H7 (cell line): ENCODE measurements around the gene CXCL14. TPM values are rescaled to one million over a fixed set of nuclear protein-coding genes. Genes with fewer than 3 reads are reported as not detected.
A peak's percentile ranks its signal among the peaks of the same experiment; 100 is the strongest.

Experiments used
- DNase-seq: peaks from one replicate; pipeline ENCODE4 v3.0.0; 2012
- H3K27me3 ChIP-seq: 2 replicates; pipeline ENCODE4 v1.6.0; 2011; ENCODE audit warnings: mild to moderate bottlenecking, low read length; ENCODE audit not compliant: control insufficient read depth, insufficient read depth
- H3K36me3 ChIP-seq: replicated peaks from 2 replicates; pipeline ENCODE4 v1.5.1; 2011; ENCODE audit warnings: low read length; ENCODE audit not compliant: control insufficient read depth, insufficient read depth
- H3K4me3 ChIP-seq: 2 replicates; pipeline ENCODE4 v1.5.1; 2011; ENCODE audit warnings: low read depth, mild to moderate bottlenecking, control low read depth, low read length, moderate library complexity; ENCODE audit not compliant: insufficient read depth
- total RNA-seq: library from RNA; depleted of rRNA; stranded (reverse); fragments of >200 nt; shearing (Covaris generic); gene quantifications from 2 replicates; pipeline ENCODE4 v1.2.3, GENCODE V29; 2014

CXCL14 gene
- total RNA-seq, 1 experiment from 2014 or later: 2.7 TPM

DNA sequence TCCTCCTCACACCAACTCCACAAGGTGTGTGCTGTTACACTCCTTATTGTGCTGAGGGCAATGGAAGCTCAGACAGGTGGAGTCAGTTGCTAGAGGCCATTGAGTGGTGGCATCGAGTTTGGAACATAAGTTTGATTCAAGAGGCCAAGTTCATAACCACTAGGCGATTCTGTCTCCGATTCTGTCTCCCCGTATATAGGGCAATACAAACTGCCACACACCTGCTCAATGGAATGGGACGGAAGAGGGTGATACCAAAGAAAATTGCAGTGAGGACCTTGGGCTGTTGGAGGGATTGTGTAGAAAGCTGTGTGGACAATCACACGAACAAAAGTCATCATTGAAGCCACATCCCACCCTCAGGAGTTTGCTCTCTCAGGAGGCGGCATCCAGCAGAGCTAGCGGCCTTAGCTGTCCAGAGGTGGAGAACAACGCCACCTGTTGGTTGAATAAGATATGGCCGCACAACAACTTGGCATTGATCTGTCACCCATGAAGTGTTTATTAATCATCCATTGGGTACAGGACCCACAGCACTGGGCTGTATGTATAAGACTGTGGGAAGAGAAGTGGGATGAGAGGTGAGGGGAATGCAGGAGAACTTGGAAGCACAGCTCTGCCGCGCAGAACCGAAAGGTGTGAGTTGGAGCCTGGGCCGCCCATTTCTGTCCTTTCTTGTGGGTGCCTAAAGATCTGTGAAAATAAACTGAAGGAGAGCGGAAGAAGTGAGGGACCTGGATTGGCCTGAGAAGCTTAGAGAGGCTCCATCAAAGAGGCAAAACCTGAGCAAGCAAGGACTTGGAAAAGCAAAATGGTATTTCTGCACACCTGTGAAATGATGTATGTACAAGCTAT, 27.0 kb downstream of the CXCL14 start:
- H3K36me3 ChIP-seq: no peaks in the 10 kb centered on the region
- H3K4me3 ChIP-seq: no peak overlapping the region
- peaks cover 49% of the 10 kb centered on the region for H3K27me3 ChIP-seq
- peak; percentile 76 for DNase-seq

DNA sequence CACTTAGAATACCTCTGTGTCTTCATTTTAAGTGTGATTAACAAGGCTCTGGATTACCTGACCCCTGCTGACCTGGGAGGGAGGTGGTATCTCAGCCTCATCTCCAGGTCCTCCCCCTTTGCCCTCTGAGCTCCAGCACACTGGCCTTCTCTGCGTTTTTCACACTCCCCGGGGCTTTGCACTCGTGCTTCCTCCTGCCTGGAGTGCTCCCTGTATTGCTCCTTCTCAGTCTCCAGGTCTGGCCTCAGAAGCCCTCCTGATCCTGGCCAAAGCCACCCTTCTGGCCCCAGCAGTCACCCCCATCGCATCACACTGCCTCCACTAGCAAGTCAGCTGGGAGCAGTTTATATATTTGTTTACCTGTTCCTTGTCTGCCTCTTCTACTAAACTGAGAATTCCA, 29.4 kb downstream of the CXCL14 start:
- Histone ChIP-seq H3K4me3 (no peak overlapping the region), H3K27me3 (peaks cover 72% of the 10 kb centered on the region), H3K36me3 (no peaks in the 10 kb centered on the region)
- no peak for DNase-seq

- H3K36me3 ChIP-seq: no peaks in the 10 kb centered on the region
- H3K27me3 ChIP-seq: peaks cover 89% of the 10 kb centered on the region
- no peak for DNase-seq
- H3K4me3 ChIP-seq: no peak overlapping the region
Measured at GRCh38 chr5:135547590-135548254, 31.1 kb downstream of the CXCL14 start.

DNA sequence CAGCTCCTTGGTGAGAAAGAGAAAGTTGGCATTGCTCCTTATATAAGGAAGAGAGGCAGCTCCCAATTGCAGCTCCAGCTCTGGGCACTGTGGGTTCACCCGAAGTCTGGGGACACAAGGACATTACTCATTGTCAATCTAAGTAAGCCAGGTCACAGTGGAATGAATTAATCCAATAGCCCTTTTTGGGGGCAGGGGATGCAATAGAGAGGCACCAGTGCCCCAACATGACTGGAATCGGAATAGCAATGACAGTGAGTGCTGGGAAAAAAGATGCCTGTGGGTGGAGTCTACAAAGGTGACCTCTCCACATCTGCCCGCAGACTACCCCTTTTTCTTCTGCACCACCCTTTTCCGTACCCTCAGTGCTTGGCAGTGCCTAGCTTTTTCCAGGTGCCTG, 31.9 kb downstream of the CXCL14 start:
- Histone ChIP-seq H3K4me3 (no peak overlapping the region), H3K27me3 (peaks cover 97% of the 10 kb centered on the region), H3K36me3 (no peaks in the 10 kb centered on the region)
- no peak for DNase-seq

GRCh38 chr5:135546101-135546500, 32.7 kb downstream of the CXCL14 start:
- H3K36me3 ChIP-seq: no peaks in the 10 kb centered on the region
- peaks cover 100% of the 10 kb centered on the region for H3K27me3 ChIP-seq
- no peak overlapping the region for H3K4me3 ChIP-seq
- no peak for DNase-seq

DNA sequence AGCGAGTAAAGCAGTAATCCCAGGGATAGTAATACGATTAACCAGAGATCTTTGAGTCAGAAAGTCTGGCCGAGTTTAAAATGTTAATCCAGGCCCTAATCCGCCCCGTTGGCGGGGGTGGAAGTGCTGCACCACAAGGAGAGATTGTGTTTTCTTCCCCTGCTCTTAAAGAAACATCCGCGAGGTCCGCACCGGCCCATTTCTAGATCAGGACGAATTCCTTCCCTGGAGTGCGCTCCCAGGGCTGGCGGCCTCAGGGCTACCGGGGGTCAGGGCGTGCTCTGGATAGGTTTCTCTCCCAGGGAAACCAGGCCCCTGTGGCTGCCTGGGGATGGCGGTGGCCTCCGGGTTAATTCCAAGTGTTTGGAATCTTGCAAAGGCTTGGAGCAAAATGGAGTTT, 33.7 kb downstream of the CXCL14 start:
- Histone ChIP-seq H3K27me3 (peaks cover 100% of the 10 kb centered on the region), H3K4me3 (no peak overlapping the region), H3K36me3 (no peaks in the 10 kb centered on the region)
- DNase-seq: peak; percentile 64

- peak; percentile 86 for DNase-seq
- peak overlapping the region; percentile 10 for H3K4me3 ChIP-seq
- H3K36me3 ChIP-seq: no peaks in the 10 kb centered on the region
- H3K27me3 ChIP-seq: peaks cover 100% of the 10 kb centered on the region
Measured at GRCh38 chr5:135543485-135544304, 35.1 kb downstream of the CXCL14 start.

- Histone ChIP-seq H3K27me3 (peaks cover 100% of the 10 kb centered on the region), H3K4me3 (no peak overlapping the region), H3K36me3 (no peaks in the 10 kb centered on the region)
- DNase-seq: no peak
Measured at GRCh38 chr5:135543001-135543484, 35.7 kb downstream of the CXCL14 start.

DNA sequence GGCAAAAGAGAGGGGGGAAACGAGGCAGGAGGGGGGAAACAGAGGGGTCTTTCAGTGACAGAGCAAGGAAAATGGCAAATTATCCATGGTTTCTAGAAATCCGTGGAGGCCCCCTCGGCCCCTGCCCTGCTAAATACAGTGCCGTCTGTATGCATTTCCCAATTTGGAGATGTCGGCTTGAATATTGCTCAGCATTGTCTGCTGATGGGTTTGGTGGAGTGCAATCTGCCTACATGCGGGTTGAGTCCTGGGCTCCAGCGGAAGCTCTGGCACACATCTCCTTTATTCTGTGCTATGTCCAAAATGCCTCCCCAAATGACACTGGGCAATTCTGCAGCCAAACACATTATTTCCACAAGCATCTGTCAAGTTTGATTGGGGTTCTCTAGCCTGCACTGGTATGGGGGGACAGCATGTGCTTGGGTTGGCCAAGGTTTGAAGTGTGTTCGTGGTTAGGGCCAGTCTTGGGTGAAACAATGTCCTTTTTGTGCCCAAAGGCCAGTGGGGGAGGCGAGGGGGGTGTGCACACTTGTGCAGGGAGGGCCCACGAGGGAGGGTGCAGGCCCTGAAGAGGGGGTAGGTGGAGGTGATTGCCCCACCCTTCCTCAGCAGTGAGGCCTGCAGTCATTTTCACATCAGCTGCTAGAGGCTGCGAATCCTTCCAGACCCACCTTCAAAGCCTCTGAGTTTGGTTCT, 36.8 kb downstream of the CXCL14 start:
- Histone ChIP-seq H3K27me3 (peaks cover 100% of the 10 kb centered on the region), H3K4me3 (no peak overlapping the region), H3K36me3 (no peaks in the 10 kb centered on the region)
- DNase-seq: no peak

GRCh38 chr5:135539430-135540005, 39.3 kb downstream of the CXCL14 start:
- no peak for DNase-seq
- no peaks in the 10 kb centered on the region for H3K36me3 ChIP-seq
- peaks cover 100% of the 10 kb centered on the region for H3K27me3 ChIP-seq
- no peak overlapping the region for H3K4me3 ChIP-seq

DNA sequence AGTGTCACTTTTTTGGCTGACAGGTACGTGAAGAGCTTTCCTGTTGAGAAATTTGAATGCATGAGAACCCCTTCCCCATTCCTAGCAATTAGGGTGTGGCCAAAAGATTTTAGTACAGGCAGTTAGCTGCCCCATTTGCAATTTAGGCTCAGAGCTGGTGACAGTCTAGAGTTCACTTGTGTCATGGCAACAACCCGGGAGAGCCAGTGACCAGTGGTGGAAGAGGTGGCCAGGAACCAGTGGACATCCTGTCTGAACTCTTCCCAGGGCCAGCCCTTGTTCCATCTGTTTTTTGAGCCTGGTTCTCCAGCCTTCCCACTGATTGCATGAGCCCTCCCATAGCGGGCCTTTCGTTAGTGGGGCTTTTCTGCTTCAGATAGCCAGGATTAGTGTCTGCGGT, 40.5 kb downstream of the CXCL14 start:
- Histone ChIP-seq H3K4me3 (no peak overlapping the region), H3K27me3 (peaks cover 100% of the 10 kb centered on the region), H3K36me3 (no peaks in the 10 kb centered on the region)
- DNase-seq: no peak

- Histone ChIP-seq H3K27me3 (peaks cover 100% of the 10 kb centered on the region), H3K4me3 (no peak overlapping the region), H3K36me3 (no peaks in the 10 kb centered on the region)
- DNase-seq: no peak
Measured at GRCh38 chr5:135537745-135538144, 41.0 kb downstream of the CXCL14 start.

- no peaks in the 10 kb centered on the region for H3K36me3 ChIP-seq
- DNase-seq: no peak
- H3K27me3 ChIP-seq: peaks cover 100% of the 10 kb centered on the region
- H3K4me3 ChIP-seq: no peak overlapping the region
Measured at GRCh38 chr5:135537271-135537670, 41.5 kb downstream of the CXCL14 start.
